22Rv1 (cell line): ENCODE results near the gene TBCCD1.

ENCODE experiments used
- CTCF ChIP-seq: fragments of 450-650 bp; IDR thresholded peaks from 2 replicates; pipeline ENCODE4 v1.5.1; 2017; ENCODE audit warnings: mild to moderate bottlenecking
- ZFX ChIP-seq: fragments of 450-650 bp; IDR thresholded peaks from 2 replicates; pipeline ENCODE4 v1.6.1; 2017; ENCODE audit warnings: antibody characterized with exemption, borderline replicate concordance

DNA sequence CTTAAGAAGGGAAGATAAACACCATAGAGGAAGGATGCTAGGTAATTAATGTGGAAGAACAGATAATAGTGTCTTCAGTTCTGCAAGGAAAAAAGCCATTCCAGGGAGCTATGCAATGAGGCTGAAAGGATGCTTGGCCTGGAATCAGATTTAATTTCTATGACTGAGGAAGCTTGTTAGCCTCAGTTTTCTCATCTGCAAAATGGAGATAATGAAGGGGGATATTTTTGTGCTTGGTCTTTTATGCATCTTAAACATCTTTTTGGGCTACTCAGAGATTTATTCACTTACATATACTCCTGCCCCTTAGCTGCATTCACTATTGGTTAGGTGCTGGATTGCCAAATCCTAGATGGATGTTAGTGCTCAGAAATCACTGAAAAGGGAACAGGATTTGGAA lies 20.0 kb upstream of the TBCCD1 start:
- TF ChIP-seq ZFX: no peak
- TF ChIP-seq CTCF: no peak
